ES-I3 (cell line): ENCODE data around the gene ZNF813.

Experiments used
- H3K36me3 ChIP-seq: 2 replicates; pipeline ENCODE4 v1.6.1; 2013; ENCODE audit warnings: mild to moderate bottlenecking, low read length, control low read depth, moderate library complexity; ENCODE audit not compliant: insufficient read depth
- H3K4me1 ChIP-seq: 2 replicates; pipeline ENCODE4 v1.6.1; 2013; ENCODE audit warnings: mild to moderate bottlenecking, control low read depth, low read length; ENCODE audit not compliant: insufficient read depth
- H3K9ac ChIP-seq: 2 replicates; pipeline ENCODE4 v1.6.1; 2013; ENCODE audit warnings: low read depth, mild to moderate bottlenecking, low read length, moderate library complexity
- H3K9me3 ChIP-seq: 2 replicates; pipeline ENCODE4 v1.6.1; 2013; ENCODE audit warnings: mild to moderate bottlenecking, low read length, moderate library complexity; ENCODE audit not compliant: control insufficient read depth, insufficient read depth

ZNF813 gene

GRCh38 chr19:53520547-53521372 lies 53.2 kb downstream of the ZNF813 start:
- H3K9ac ChIP-seq, result peak overlapping the region; percentile 82
- H3K4me1 ChIP-seq, result no peaks in the 10 kb centered on the region
- H3K9me3 ChIP-seq, result no peaks in the 10 kb centered on the region
- no peaks in the 10 kb centered on the region for H3K36me3 ChIP-seq

GRCh38 chr19:53521373-53522202 lies 54.1 kb downstream of the ZNF813 start:
- peak overlapping the region; percentile 82 for H3K9ac ChIP-seq
- H3K9me3 ChIP-seq, result peaks cover 2% of the 10 kb centered on the region; the same call in 1 of the 2 replicates
- no peaks in the 10 kb centered on the region for H3K4me1 ChIP-seq
- no peaks in the 10 kb centered on the region; the same call in 1 of the 2 replicates for H3K36me3 ChIP-seq

GRCh38 chr19:53525922-53526321 lies 58.4 kb downstream of the ZNF813 start:
- no peaks in the 10 kb centered on the region for H3K4me1 ChIP-seq
- H3K36me3 ChIP-seq, result peaks cover 5% of the 10 kb centered on the region; the same call in 1 of the 2 replicates
- H3K9me3 ChIP-seq, result peaks cover 2% of the 10 kb centered on the region; the same call in 1 of the 2 replicates
- H3K9ac ChIP-seq, result no peak overlapping the region

- Histone ChIP-seq H3K36me3 (peaks cover 5% of the 10 kb centered on the region), H3K9me3 (peaks cover 2% of the 10 kb centered on the region; the same call in 1 of the 2 replicates), H3K4me1 (no peaks in the 10 kb centered on the region), H3K9ac (no peak overlapping the region)
Observed at GRCh38 chr19:53530622-53531021, 63.1 kb downstream of the ZNF813 start.

GRCh38 chr19:53531457-53531856 lies 63.9 kb downstream of the ZNF813 start:
- Histone ChIP-seq H3K9ac (no peak overlapping the region), H3K36me3 (peaks cover 5% of the 10 kb centered on the region), H3K4me1 (no peaks in the 10 kb centered on the region), H3K9me3 (no peaks in the 10 kb centered on the region)

GRCh38 chr19:53532362-53532761 lies 64.8 kb downstream of the ZNF813 start:
- Histone ChIP-seq H3K4me1 (no peaks in the 10 kb centered on the region), H3K9me3 (no peaks in the 10 kb centered on the region), H3K36me3 (peaks cover 5% of the 10 kb centered on the region)

GRCh38 chr19:53536225-53536548 lies 68.7 kb downstream of the ZNF813 start:
- Histone ChIP-seq H3K9me3 (no peaks in the 10 kb centered on the region), H3K9ac (no peak overlapping the region), H3K4me1 (no peaks in the 10 kb centered on the region), H3K36me3 (peaks cover 6% of the 10 kb centered on the region)

More at GRCh38 chr19:53532362-53532761, 64.8 kb downstream of the ZNF813 start:
- no peak overlapping the region for H3K9ac ChIP-seq

- H3K9me3 ChIP-seq, result no peaks in the 10 kb centered on the region
- H3K36me3 ChIP-seq, result peaks cover 6% of the 10 kb centered on the region
- H3K9ac ChIP-seq, result peak overlapping the region; percentile 52; the same call in 1 of the 2 replicates
- no peaks in the 10 kb centered on the region for H3K4me1 ChIP-seq
Observed at GRCh38 chr19:53537121-53537520, 69.6 kb downstream of the ZNF813 start.

- Histone ChIP-seq H3K9me3 (no peaks in the 10 kb centered on the region), H3K36me3 (peaks cover 6% of the 10 kb centered on the region), H3K9ac (peak within 1 kb of the TSS; percentile 52), H3K4me1 (no peaks in the 10 kb centered on the region)
Observed at GRCh38 chr19:53537521-53538377, 70.2 kb downstream of the ZNF813 start, which contains the start of gene ZNF331. Gene ZNF331 (plus strand): TSS chr19:53538145. CDS start chr19:53569377, 31,232 bp downstream.

- Histone ChIP-seq H3K9ac (peak overlapping the region; percentile 52), H3K9me3 (no peaks in the 10 kb centered on the region), H3K4me1 (no peaks in the 10 kb centered on the region), H3K36me3 (peaks cover 6% of the 10 kb centered on the region)
Observed at GRCh38 chr19:53538378-53539109, 71.0 kb downstream of the ZNF813 start.

GRCh38 chr19:53540091-53540490 lies 72.6 kb downstream of the ZNF813 start:
- H3K4me1 ChIP-seq, result no peaks in the 10 kb centered on the region
- H3K9ac ChIP-seq, result no peak overlapping the region
- no peaks in the 10 kb centered on the region for H3K9me3 ChIP-seq
- H3K36me3 ChIP-seq, result peaks cover 6% of the 10 kb centered on the region

- Histone ChIP-seq H3K9me3 (no peaks in the 10 kb centered on the region), H3K36me3 (peaks cover 6% of the 10 kb centered on the region; the same call in 1 of the 2 replicates), H3K9ac (no peak overlapping the region), H3K4me1 (no peaks in the 10 kb centered on the region)
Observed at GRCh38 chr19:53541971-53542370, 74.4 kb downstream of the ZNF813 start.

- no peak overlapping the region for H3K9ac ChIP-seq
- H3K36me3 ChIP-seq, result no peaks in the 10 kb centered on the region; the same call in 1 of the 2 replicates
- peaks cover 6% of the 10 kb centered on the region for H3K4me1 ChIP-seq
- H3K9me3 ChIP-seq, result no peaks in the 10 kb centered on the region
Observed at GRCh38 chr19:53545271-53546065, 77.9 kb downstream of the ZNF813 start.
